Amniotic stem cell (primary cell): ENCODE measurements around the gene C9orf50.
A peak's percentile ranks its signal among the peaks of the same experiment; 100 is the strongest.
"Not testable (repeated sequence)": the region's sequence is repeated elsewhere in the genome, so short reads cannot be mapped to it uniquely, and the experiment has no call there.

Experiments used
- DNase-seq: peaks from one replicate; lab custom pipeline; 2025; lab: John Stamatoyannopoulos, UW

C9orf50 gene

DNA sequence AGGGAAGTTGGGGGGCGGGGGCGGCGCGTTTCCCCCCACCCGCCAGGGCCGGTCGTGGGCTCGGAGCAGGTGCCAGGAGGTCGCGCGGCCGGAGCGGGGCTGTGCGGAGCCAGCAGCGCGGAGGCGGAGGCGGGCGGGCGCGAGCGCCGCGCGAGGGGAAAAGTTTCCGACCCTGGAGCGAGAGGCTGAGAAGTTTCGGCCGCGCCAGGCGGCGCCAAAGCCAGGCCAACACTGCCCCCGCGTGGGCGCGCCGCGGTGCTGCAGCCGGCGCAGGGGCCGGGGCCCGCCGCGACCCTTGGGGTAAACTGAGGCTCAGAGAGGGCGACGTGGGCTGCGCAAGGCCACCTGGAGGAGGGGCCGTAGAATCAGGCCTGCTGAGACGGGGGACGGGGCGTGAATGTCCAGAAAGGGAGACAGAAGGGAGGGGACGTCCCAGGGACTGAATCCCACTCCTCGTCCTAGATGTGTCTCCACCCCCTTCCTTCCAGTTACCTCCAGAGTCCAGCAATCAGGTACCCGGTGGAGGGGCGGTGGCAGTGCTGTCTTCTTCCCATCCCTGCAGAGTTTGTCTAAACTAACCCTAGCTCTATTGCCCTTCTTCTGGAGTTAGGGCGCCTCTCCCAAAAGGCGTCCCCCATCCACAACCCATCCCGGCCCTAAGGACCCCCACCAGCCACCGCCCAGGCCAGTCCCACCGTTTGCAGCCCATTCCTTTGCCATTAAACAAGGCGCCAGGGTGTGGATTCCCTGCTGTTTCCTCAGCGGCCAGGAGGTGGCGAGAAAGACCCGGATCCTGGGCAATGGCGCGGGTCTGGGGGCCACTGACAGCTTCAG lies 10.2 kb downstream of the C9orf50 start:
- DNase-seq = peak; percentile 58

DNA sequence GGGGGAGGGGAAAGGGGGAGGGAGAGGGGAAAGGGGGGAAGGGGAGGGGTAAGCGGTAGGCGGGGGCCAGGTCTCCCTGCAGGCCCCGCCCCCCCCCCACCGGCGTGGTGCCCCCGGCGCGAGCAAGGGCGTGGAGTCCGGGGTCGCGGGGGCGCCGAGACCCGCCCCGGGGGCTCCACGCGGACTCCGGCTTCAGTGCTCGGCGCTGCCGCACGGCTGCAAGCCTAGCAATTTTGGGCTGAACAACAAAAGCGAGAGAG lies 10.8 kb downstream of the C9orf50 start:
- DNase-seq = no peak

DNA sequence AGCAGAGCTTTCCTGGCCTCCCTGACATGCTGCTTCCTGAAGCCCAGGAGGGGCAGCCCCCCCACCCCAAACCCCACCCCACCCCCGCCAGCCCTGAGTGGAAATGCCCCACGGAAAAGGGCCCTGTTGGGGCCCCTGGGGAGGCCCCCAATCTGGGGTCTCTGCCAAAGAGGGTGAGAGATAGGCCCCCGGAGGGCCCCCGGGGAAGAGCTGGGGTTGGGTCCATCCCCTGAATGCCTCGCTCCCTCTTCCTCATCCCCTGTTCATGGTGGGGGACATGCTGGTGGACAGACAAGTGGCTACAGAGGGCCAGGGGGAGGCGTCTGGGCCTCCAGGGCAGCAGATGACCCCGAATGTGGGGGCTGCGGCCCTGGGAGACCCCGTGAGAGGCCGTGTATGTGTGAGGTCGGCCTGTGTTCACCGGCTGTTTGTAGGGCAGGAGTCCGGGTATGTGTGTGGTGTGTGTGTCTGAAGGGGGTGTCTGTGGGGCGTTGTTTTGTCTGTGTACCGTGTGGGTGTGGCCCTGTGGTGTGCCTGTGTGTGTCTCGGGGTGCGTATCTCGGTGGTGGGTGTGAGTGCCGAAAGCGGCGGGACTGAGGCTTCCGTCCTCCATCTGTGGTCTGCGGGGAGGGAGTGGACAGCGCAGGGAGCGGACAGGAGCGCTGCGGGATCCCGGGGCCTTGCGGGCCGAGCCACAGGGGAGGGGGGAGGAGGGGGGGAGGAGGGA lies 11.3 kb downstream of the C9orf50 start:
- DNase-seq = no peak

DNA sequence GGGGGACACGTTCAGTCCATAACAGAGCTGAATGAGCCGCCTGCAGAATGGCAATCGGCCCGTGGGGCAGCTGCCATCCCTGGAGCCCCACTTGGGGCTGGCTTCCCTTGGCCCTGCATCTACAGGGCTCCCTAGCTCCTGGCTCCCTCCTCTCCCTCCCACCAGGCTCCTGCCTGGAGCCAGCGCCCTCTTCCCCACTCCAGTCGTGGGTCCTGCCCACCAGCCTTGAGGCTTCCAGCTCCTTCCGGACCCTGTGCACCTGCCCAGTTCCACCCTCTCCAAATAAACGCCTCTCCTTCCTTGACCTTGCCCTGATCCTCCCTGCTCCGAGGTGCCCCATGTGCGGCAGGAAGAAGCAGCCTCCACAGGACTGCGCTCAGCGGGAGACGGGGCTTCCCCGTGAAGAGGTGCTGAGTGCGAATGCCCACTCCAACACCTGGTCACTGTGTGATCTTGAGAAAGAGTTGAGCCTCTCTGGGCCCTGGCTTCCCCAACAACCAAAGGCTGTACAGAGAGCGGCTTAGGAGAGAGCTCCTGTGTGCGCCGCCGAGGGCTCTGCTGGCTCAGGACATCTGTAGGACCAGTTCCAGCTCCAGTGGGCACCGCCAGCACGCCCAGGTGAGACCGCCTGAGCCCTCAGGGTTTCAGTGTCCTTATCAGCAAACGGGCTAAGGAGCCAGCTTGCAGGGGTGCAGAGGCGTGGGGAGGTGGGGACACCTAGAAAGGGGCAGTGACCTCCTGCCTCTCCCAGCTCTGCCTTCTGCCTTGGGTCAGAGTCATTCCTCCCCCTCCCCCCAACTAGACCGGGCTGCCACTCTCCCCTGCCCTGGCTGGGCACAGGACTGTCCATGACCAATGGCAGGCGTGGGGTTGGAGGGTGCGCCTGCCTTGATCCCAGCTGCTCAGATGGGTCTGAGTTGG lies 12.1 kb downstream of the C9orf50 start:
- no peak for DNase-seq

DNA sequence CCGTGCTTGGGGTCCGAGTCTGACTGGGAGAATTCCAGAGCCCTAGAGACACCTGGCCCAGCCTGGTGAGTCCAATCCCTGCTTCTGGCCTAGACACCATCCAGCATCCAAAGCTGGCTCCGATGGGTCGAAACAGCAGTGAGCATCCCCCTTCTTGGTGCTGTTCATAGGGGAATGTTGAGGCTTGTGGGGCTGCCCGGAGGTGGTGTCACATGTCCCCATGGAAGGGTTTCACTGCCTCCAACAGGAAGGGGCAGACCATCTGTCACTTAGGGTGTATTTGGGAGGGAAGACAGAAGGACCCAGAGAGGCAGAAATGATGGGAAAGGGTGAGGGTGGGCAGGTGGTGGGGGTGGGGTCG lies 13.9 kb downstream of the C9orf50 start:
- DNase-seq = no peak

DNA sequence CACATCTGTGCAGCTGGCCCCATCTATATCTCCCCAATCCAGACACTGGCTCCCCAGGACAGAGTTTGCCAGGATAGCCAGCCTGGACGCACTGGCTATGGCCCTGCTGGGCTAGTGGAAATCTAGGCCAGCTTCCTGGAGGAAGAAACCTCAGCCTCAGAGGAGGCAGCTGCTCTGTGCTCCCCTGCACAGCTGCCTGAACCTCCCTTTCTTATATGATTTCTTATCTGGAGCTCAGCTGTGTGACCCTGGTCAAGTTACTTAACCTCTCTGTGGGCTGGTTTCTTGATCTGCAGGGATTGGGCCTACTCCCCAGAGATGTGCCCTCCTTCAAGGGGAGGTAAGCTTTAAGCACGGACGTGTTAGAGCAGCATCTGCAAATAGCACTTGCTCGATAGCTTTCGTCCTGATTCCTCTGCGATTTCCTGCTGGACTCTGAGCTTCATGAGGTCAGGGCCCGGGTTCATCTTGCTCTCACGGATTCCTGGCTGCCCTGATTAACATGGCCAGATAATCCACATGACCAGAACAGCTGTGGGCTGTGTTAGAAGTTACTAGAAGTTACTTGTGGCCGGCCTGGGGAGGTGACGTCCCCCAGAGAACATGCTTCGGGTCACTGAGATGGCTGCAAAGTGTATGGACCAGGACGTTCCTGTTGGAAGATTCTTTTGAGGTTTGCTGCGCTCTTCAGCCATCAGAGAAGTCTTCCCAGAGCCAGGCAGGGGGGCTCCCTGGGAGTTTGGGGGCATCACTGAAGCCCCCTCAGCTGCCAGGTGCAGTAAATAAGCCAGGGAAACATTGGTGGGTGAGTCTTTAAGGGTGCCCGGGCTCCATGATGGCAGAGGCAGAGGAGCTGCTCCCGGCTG lies 14.5 kb downstream of the C9orf50 start:
- DNase-seq = no peak

DNA sequence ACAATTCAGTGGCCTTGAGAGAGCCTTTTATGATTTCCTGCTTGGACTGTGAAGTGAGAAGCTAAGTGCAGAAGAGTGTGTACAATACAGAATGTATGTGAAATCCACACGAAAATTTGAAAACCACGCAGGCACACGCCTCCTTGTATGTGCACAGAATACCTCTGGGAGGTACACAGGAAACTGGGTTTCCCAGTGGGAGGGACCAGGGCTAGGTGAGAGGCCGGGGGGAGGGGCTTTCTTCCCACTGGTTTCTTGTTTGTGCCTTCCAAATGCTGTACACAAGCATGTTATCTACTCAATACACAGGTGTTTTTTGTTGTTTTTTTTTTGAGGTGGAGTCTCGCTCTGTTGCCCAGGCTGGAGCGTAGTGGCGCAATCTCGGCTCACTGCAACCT lies 16.1 kb downstream of the C9orf50 start:
- no peak for DNase-seq

DNA sequence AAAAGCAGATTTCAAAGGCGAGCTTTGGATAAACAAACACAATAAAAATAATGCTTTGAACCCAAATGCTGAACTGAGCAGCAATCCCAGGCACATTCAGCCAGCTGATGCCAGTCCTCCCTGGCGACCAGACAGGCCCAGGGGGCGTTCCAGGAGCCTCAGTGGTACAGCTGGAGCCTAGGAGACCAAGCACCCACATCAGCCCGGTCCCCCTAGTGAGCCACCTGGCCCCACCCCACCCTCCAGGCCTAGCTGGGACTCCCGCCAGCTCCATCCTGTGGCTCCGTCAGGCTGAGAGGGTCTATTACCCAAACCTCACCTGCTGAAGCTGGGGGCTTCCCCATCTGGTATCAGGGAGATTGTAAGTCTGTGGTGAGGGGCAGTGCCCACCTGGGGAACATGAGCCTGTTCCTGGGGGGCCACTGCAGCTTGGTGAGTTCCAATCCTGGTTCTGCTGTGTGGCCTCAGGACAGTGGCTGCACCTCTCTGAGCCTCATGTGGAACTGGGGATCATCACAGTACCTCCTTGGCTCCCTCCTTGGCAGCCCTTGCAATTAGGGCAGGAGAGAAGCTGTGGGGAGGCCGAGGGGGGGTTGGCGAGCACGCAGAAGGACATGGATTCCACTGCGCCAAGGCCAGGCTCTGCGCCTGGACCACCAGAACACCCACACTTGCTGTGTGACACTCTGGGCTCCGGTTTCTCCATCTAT lies 16.7 kb downstream of the C9orf50 start:
- no peak for DNase-seq

DNA sequence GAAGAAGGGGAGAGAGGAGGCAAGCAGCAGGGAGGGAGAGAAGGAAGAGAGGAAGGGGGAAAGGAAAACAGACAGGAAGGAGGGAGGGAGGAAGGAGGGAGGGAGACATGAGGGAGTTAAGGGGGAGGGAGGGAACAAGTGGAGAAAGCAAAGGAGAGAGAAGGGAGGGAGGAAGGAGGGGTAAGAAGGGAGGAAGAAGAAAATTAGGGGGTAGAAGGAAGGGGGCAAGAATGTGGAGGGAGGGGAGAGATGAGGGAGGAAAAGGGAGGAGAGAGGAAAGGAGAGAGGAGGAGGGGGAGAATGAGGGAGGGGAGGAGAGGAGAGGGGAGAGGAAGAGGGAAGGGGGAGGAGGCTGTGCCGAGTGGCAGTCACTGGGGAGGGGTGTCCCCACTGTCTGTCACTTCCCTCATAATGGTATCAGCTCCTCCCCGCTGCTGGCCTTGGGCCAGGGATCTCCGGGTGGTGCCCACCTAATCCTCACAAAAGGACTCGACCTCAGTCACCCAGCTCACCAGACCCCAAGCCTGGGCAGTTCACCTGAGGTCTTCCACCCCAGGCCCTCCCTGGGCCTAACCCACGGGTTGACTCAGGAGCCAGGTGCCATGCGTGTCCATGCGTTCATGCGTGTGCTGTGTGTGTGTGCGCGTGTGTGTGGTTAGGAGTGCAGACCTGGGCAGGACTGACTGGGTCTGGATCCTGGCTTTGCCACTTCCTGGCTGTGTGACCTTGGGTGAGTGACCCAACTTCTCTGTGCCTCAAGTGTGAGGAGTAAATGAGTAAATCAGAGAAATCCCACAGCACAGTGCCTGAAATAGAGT lies 18.1 kb downstream of the C9orf50 start:
- no peak for DNase-seq

DNA sequence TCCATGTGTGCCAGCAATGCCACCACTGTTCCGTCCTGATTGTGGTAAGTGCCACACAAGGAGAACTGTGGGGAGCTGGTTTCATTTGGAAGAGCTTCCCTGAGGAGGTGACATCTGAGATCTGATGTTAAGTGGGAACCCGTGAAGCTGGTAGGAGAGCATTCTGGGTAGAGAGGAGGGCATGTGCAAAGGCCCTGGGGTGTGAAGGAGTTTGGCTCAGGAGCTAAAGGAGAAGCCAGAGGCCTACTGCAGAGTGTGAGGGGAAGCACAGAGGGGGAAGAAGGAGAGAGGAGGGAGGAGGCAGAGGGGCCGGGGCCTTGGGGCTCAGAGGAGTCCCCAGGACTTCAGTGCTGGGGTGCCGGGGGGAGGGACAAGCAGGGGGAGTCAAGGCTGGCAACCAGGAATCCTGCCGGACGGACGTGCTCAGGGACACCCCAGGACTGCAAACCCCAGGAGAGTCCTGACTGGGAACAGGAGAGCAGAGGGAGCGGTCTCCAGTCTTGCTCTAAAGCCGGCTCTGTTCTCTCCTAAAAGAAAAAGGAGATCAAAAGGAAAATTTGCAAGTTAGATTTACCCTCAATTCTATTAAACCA lies 19.7 kb downstream of the C9orf50 start:
- DNase-seq = no peak

DNA sequence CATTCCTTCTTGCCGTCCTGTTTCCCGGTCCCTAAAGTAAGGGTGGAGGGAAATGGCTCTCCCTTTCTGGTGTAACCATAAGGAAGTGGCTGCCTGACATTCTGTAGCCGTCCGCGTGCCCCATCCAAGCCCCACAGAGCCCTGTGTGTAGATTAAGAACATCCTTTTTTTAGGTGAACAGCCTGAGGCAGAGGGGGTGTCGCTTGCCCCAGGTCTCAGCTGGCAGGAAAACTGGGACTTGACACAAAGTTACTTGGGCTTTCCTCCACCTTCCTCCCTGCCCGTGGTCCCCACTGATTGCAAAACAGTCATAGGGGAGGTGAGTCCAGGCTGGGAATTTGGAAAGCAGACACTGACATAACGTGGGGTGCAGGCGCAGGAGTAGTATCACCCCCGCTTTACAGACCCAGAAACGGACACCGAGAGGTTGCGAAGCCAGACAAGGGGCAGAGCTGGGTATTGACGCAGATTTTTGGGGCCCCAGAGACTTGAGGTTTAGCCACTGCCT lies 22.8 kb downstream of the C9orf50 start:
- no peak for DNase-seq

DNA sequence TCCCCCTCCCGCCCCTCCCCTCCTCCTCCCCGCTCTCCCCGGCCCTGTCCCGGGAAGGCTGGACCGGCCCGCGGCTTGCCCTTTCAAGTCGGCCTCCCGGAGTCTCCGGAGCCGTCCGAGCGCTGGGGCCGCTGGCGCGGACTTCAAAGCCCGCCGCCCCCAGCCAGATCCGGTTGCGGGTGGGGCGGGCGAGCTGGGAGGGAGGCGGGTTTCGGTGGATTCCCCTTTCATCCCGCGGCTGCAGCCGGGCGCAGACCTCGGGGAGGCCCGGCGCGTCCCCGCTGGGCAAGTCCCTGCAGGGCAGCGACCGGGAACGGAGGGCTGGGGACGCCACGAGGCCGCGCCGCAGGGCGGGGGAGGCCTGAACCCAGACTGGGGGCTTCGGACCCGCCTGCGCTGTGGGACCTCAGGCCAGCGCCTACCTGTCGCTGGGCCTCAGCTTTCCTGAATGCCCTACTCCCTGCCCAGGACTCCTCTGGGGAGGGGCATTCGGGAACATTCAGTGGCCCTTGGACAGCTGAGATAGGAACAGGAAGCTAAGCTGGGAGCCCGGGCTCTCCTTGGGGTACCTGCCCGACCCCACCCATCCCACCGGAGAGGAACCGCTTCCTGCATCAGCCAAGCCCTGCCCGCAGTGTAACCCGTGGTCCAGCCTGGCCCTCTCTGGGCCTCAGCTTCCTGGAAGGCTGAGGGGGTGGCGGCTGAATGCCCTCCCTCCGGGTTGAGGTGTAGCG lies 23.4 kb downstream of the C9orf50 start:
- DNase-seq = peak; percentile 26

DNA sequence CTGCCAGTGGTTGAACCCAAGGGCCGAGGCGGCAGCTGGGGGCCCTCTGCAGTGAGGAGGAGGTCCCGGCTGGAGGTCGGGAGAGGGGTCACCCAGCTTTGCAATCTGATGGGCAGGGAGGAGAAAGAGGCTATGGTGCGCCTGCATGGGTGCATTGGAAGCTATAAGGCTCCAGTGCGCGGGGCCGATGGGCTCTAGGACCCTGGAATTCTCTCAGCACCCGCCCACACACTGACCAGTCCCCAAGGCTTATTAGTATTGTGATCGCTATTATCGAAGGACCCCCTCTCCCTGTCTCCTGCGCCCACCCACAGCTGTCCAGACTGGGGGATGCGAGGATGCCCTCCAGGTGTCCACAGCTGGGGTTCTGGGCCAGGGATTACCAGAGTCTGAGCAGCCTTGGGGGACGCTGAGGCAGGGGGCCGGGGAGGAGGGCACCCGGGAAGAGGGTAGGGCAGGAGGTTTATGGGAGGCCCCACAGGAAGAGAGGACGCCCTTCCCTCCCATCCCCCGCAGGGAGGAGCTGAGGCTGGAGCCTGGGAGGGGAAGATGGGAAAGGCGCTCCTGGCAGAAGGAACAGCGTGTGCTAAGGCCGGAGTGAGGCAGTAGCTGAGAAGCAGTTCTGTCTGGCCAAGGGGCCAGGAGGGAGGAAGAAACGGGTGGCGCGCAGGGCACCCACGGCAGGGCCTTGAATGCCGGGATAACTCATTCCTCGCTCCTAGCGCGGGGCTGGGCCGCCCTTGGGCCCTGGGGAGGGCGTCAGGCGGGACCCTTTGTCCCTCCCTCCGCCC lies 24.2 kb downstream of the C9orf50 start:
- DNase-seq = no peak

DNA sequence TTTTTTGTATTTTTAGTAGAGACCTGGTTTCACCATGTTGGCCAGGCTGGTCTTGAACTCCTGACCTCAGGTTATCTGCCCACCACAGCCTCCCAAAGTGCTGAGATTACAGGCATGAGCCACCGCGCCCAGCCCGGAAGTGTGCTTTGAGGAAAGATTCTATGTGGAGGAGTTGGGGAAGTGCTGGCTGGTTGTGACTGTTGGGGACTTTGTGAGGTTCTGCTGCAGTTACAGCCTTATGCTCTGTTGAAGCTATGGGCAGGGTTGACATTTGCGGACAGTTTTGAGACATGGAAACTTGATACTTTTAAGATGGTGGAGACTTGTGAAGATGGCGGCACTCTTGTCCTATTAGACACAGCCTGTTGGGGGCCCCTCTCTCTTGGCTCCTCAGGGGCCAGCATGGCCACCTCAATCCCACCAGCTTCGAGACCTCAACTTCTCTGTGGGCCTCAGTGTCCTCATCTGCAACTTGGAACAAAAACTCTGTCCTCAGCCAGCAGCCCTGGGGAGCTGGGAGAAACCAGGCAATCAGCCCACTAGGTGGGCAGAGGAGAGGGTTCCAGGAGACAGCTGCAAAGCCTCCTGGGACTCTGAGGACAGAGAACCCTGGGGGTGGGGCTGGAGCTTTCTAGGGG lies 24.9 kb downstream of the C9orf50 start:
- DNase-seq = no peak

DNA sequence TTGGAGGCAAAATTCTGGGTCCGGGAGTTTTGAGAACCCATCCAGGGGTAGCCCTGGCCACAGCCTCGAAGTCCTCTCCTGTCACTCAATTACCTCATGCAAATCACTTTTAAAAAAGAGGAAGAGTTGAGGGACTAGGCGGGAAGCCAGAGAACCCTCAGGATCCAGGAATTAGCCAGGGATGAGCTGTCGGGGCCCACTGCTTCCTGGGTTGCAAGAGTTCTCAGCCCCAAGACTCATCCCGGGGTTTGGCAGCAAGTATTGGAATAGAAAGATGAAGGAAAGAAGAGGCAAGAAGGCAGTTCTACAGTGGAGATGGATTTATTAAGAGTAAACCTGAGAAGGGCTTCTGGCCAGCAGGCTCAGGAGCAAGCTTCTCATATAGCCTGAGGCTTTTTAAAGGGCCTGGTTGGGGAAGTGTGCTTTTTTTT lies 25.6 kb downstream of the C9orf50 start:
- no peak for DNase-seq

DNA sequence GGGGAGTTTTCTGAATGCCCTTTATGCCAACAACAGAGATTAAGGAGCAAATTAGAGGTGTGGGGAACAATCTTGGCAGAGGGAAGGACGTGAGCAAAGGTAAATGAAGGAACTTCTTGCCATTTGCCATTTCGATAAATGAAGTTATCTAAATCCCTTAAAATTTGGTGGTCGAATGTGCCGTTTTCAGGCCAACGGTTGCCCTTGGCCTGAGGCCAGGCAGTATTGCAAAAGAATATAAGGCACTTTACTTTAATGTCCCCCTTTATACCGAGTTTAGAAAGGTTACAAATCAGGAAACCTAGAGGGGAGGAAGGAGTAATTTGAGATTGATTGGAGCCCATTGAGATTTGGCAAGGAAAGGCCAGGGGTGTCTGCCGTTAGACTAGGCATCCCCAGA lies 26.3 kb downstream of the C9orf50 start:
- no peak for DNase-seq

DNA sequence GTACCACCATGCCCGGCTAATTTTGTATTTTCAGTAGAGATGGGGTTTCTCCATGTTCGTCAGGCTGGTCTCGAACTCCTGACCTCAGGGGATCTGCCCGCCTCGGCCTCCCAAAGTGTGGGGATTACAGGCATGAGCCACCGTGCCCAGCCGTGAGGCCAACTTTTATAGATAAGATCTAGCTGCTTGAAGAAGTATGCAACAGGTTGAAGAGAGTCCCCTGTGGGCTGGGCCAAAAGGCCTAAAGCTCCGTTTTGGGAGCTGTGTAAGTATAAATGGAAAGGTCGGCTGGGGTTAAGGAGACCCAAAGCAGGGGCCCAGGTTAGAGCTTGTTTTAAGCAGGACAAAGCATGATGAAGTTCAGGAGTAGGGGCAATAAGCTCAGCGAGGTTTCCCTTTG lies 28.1 kb downstream of the C9orf50 start:
- DNase-seq = not testable (repeated sequence)

DNA sequence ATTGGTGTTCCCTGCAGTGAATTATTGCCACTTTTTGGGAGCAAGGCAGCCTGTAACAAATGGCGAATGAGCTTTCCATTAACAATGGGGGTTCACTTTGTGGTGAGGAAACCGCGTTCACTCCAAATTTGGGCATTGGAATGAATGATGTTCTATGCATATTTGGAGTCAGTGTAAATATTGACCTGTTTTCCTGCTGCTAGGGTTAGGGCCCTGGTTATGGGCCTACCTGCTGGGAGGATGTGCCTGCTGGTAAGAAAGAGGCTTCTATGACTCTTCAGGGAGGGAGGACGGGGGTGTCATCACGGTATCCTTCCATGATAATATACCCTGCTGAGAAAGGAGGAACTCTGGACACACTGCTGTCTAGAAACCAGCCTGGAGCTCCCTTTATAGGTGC lies 29.0 kb downstream of the C9orf50 start:
- no peak for DNase-seq
